Activated T-cell treated with anti-CD3 and anti-CD28 coated beads for 4 hours (primary cell): ENCODE data around the gene GUCY2F.

ENCODE experiments used
- DNase-seq: peaks from one replicate; pipeline ENCODE4 v3.0.0-alpha.2; 2020

Gene GUCY2F

DNA sequence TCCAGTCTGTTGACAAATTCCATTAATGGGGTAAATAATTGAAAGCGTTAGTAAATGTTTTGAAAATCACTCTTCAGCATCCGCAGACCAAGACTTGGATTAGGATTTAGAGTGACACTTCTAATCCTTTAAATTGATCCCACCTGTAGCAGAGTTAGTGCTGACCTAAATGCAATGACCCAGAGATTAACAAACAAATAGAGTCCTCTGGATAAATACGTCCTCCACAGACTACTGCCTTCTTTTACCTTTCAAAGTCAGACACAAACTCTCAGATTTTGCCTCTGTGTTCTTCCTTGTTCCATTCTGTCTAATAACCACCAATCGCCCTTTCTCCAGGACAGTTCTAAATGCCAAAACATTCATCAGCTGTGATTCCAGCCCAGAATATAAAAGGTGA, at the start of gene GUCY2F:
GUCY2F (minus strand) TSS at position 101 of the 400 bp plus-strand sequence. CDS start 6,150 bp downstream, outside the sequence.
- DNase-seq, result no peak

DNA sequence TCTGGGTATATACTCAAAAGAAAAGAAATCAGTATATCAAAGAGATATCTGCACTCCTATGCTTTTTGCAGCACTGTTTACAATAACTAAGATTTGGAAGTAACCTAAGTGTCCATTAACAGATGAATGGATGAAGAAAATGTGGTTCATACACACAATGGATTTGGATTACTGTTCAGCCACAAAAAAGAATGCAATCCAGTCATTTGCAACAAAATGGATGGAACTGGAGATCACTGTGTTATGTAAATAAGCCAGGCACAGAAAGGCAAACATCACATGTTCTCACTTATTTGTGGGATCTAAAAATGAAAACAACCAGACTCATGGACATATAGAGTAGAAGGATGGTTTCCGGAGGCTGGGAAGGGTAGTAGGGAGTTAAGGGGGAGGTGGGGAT, 37.1 kb upstream of the GUCY2F start:
- no peak for DNase-seq

DNA sequence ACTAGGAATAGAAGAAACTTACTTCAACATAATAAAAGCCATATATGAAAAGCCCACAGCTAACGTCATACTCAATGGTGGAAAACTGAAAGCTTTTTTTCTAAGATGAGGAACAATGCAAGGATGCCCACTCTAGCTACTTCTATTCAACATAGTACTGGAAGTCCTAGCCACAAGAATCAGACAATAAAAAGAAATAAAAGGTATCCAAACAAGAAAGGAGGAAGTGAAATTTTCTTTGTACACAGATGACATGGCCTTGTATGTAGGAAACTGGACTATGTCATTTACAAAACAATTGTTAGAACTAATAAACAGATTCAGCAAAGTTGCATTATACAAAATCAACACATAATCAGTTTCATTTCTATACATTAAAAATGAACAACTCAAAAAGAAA, 29.2 kb upstream of the GUCY2F start:
- no peak for DNase-seq

DNA sequence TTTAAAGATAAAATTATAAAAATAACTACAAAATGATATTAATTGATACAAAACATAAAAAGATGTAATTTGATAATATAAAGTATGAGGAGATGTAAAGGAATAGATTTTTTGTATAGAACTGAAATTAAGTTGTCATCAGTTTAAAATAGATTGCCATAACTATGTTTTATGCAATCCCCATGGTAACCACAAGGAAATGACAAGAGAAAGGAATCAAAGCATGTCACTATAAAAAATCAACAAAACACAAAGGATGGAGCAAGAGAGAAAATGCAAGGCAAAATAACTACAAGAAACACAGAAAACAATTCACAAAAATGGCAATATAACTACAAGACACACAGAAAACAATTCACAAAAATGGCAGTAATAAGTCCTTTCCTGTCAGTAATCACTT, 27.0 kb upstream of the GUCY2F start:
- DNase-seq, result no peak

DNA sequence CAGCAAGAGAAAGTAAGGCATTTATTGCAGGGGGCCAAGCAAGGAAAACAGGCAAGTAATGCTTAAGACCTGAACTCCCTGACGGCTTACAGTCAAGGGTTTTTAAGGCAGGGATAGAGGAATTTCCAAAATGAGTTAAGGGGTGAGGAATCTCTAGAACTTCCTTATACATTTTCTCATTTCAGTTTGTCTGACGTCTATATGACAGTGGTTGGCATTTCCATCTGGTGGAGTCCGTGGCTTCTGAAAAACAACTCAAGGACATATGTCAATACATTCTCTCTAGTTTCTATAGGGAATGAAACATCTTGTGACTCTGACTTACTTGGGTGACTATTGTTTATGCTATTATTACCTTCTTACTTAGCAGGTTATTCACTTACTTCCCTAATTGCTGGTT, 19.3 kb upstream of the GUCY2F start:
- DNase-seq, result no peak

DNA sequence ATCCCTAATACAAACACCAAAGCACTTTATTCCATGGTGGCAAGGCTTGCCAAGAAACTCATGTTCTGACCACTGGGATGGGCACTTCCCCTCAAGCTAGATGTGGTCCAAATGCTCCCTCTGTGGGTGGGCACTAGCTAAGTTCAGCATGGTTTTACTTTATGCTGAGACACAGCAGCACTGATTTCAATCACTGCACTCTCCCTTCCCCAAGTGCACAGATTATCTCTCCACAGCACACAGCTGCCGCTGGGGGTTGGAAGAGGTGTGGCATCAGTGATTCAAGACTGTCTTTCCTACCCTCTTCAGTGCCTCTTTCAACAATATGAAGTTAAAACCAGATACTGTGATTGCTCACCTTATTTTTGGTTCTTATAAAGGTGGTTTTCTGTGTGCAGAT, 16.5 kb upstream of the GUCY2F start:
- no peak for DNase-seq

DNA sequence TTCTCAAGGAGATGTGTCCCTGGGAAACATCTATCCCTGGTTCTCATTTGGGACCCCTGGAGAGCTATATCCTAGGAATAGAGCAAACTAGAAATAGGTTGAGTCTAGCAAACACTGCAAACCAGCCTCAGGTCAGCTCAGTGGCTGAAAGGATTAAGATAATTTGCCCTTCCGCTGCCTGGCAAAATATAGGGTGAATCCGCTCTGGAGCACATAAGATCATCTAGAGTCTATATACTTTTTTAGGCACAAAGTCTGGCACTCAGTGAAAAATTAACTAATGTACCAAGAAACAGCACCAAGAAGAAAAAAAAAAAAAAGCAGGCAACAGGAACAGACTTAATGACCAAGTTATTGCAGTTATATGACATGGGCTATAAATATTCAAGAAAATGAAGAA, 7.3 kb upstream of the GUCY2F start:
- DNase-seq, result no peak

DNA sequence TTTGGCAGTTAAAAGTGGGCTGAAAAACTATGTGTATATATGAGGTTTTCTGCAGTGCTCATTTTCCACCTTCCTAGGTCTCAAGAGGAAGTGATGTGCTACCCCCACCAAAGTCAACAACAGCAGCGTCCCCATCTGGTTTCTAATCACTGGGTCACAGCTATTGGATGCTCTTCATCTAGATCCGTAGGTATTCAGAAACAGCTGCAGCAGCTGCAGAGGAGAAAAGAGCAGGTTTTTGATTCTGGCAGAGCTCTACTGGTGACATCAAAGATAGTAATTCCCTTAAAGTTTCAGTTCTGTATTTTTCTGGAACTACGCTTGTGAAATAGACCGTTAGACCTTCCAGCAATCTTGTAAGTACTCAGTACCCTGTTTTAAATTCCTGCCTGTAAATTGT, 5.8 kb upstream of the GUCY2F start:
- DNase-seq, result no peak

DNA sequence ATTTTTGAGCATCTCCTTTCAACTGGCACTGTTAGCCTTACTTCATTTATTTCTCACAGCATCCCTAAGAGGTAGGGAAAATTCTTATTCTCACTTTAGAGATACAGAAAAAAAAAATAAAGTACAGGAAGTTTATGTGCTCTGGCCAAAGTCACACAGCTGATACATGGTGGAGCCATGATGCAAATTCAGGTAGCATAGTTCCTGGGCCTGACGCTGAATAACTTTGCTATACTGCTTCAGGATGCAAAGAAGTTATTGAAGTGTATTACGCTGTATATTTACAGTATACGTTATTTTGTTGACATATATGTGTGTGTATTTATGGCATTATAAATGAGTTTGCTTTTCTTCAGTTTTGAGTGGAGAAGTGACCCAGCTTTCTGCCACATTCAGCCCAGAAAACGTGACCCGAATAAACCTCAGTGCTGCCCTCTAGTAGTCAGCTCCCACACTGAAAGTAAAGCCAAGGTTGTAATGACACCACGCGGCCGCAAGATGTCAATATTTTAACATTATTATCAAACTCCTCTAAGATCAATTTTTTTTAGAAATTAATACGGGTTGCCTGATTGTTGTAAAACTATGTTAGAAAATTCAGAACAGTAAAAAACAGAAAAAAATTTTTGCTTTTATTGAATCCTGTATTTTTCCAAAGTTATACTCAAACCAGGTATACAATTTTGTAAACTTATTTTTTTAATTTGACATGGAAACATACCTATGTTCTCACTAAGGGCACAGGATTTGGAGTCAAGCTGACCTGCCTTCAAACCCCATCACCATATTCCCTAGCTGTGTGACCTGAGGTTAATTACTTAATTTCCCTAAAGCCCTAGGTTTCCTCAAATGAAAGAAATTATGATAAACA, 3.8 kb upstream of the GUCY2F start:
- DNase-seq, result peak; percentile 38

DNA sequence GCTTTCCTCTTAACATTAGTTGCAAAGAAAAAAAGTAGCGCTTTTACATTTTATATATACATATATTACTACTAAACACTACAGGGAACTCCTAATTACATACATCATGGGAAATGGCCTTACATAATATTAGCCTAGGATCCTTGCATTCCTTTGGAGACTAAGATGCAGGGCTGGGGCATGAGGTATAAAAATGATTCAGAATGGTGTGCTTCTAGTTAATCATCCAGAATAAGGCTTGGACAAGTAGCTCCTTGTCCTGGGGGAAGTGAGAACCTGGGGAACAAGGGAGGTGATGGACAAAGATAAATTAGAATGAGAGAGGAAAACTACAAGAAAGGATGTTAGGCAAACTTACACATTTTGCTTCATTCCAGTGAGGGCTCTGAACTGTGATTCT, 3.0 kb upstream of the GUCY2F start:
- no peak for DNase-seq

DNA sequence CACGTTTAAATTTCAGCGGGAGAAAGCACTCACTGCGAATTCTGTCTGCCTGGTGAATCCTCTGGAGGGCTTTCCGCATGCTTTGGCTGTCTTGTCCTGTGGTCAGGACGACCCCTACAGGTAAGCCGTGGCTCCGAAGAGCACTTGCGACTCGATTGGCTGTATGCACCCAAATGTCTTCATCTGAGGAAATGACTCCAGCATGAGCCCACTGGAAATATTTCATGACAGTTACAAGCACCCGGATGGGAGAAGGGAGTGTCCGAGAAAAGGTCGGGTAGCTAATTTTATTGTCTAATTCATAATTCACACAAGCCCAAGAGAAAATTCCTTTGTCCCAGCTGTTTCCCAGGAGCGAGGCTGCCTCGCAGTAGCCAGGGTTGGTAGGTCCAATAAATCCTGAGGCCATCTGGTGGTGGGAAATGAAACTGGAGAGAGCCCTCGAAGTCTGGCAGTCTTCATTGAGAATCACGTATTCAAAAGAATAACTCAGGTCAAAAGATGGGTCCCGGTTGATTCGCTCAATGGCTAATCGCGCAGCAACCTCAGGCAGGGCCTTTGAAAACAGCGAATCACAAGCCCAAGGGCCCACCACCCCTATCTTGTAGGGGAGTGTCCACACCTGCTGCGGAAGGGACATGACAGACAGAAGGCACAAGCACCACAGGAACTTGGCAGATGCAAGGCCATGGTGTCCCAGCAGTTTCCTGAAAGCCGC, 6.6 kb downstream of the GUCY2F start:
- no peak for DNase-seq

DNA sequence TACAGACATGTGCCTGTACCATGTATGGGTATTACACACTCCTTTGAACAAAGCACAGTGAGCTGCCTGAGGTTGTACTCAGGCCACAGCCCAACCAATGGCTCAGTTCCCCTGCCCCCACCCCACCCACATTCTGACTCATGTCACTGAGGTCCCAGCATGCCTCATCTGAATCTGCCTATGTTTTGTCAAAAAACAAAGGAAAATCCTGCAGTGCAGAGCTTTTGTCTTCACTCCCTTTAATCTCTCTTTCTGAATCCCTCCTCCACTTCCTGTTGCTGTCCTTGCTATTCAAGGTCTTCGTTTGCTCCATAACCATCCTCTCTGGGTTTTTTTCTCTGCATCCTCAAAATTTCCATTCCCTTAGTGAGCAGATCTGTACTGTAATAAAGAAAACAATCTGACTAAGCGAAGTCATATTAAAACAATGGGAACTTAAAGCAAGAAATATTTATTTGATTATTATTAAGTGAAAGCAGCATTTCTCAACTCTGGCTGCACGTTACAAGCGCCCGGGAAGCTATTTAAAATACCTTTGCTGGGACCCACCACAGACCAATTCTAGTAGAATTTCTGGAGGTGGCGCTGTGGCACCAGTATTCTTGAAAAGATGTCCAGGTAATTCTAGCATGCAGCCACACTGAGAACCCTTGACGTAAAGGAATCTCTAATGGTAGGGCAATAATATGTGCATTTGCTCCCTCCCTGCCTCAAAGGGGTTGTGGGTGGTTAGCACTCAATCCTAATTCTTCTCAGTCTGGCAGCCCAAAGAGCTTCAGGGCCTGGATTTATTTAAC, 8.7 kb downstream of the GUCY2F start:
- no peak for DNase-seq

DNA sequence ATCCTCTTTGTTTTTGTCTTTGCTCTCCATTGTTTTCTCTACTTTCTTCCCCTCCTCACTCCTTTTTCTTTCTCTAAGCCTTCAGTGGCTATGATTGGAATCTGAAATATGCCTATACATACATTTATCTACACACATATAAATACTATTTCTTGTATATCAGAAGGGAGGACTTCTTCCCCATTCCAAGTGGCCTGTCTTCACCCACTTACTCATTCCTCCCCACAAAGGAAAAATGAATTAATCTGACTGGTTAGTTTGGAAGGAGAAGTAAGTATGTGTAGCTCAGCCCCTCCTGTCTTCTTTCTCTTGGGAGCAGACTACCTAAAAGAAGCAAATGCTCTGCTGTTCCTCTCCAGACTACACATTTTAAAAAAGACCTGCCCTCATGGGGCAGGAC, 17.7 kb downstream of the GUCY2F start:
- no peak for DNase-seq

DNA sequence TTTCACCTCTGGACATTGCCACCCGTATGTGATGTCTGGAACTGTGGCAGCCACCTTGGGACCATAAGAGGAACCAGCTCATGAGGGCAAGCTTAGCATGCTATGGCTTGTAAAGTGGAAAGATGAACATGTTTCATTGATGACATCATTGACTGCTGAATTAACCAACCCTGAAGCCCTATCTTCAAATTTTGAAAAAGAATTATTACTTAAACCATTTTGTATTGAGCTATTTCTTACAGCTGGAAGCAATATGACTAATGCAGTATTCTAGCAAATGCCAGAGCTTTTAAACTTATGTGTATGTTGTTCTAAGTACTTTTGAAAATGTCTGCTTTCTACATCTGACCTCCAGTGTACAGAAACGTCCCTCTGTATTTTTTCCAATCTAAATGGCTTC, 18.1 kb downstream of the GUCY2F start:
- no peak for DNase-seq

DNA sequence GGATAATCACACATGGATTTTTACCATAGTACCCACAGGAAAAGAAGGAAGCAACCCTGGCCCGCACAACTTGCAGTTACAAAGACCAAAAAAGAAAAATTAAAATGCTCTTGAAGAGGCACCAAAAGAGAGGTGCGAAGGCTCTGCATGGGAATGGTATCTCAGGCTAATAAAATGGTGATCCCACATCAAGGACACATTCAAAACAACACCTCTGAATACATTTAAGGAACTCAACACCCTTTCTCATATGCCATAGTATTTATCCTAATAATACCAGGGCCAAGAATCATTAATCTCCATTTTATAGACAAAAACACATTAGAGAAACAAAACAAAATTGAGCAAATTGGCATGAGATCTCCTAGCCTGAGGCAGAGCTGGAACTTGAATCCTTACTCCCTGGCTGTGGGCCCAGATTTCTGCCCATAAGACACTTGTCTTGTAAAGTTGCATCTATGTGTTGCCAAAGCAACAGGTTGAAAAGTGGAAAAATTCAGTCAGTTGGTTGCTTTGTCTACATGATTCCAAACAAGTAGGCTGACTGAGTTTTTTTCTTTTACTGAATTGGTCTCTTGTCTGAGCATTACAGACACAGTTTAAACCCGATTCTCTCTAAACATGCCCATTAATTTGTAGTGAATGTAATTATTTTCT, 33.5 kb downstream of the GUCY2F start:
- DNase-seq, result no peak

DNA sequence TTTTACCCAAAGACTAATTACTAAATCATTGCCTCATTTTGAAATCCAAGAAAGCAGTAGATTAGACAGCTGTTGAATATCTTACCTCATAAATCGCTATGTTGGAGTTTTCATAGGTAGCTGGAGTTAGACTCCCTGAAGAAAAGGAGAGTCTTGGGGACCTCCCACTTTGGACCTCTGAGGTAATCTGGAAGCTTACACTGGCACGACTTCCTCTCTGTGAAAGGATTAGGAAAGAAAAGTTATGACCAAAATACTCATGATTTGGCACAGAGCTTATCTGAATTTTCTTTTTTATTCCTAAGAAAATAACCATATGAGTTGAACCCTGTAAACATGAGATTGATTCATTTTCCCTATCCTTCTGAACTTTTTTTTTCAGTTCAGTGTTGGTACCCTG, 40.6 kb downstream of the GUCY2F start:
- DNase-seq, result no peak

DNA sequence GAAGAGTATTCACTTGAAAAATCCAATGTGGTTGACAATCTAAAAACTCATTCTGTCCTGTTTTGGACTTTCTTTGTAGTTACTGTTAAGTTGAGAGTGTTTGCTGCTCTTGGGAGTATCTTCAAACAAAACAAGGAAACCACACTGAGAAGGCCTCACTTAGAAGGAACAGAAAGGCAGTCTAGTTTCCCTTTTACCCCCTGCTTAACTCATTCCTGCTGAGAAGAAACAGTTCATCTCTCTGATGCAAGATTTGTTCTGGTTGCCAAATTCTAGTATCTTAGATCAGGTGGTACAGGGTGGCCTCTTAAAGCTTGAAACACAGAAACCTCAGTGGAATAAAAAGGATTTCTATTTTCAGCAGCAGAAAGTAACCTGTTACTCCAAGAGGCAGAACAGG, 41.4 kb downstream of the GUCY2F start:
- no peak for DNase-seq

DNA sequence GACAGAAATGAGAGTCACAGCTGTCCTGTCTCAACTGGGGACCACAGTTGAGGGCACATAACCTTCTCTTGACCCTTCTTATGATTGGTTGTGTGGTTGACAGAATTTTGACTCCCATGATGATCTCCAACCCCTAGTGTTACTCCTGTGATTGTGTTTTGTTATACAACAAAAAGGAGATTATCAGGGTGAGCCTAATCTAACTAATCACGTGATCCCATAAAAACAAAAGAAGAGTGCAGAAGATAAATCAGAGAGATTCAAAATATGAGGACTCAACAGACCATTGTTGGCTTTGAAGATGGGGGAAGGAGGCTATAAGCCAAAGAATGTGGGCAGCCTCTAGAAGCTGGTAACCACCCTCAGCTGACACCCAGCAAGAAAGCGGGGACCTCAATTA, 72.7 kb downstream of the GUCY2F start:
- no peak for DNase-seq

DNA sequence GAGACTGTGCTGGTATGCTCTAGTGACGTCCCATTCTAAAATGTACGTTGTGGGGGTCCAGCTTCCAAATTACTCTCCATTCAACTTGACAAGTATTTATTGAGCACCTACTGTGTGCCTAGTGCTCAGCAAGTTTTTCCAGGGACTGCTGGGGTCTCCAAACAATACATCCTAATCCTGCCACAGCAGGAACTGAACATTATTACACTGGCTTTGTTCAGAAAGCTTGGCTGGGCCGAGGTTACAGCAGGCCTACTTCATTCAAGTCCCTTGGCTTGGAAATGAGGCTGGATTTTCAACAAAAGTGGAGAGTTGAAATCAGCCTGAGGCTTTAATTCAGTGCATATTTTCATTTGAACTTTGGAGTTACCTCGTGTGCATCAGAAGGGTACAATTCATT, 78.0 kb downstream of the GUCY2F start:
- no peak for DNase-seq

DNA sequence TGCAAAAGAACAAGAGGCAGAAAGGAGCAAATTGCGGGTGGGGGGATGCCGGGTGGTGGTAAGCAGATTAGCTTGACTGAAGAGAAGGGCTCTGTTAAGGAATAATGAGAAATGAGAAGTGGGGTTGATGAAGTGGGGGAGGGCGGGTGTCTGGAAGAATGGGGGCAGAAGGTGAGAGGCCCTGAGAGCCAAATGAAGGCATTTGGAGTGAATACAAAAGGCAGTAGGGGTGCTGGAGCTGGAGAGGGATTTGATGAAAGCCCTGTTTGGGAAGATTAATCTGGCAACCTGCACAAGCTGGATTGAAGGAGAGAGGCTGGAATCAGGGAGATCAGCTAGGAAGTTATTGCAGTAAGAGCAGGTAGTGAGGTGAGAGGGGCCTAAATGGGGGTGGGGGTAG, 82.1 kb downstream of the GUCY2F start:
- DNase-seq, result no peak

DNA sequence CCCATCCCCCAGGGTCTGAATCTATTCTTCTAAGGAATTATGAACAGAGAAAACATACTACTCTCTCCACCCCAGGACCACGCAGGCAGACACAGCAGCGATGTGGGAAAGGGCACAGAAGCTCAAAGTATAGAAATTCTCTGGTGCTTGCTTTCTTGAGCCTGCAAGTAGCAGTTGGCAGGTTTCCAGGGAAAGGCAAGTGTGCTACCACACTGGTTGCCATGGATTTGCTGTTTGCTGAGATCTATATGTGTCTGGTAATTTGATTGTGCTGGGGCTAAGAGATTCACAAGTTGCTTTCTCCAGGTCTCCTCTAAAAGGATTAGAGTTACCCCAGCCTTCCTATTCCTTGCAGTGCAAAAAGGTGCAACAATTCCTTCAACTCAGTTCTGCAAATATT, 83.1 kb downstream of the GUCY2F start:
- DNase-seq, result no peak

DNA sequence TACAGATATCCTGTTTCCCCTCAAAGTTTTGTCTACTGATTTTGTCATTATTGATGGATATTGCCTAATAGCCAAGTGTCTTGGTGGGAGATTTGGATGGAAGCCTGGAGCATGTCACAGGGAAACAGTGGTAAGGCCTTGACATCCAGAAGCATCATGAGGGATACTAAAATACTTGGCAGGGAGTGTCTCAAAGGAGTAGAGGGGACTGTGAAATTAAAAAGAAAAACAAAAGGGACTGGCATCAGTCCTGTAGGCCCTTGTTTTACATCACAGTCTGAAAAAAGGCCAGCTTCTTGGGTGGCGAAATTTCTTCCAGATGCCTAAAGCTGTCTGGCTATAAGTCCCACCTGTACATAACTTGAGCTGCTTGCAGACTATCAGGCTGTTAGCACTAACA, 83.8 kb downstream of the GUCY2F start:
- no peak for DNase-seq

DNA sequence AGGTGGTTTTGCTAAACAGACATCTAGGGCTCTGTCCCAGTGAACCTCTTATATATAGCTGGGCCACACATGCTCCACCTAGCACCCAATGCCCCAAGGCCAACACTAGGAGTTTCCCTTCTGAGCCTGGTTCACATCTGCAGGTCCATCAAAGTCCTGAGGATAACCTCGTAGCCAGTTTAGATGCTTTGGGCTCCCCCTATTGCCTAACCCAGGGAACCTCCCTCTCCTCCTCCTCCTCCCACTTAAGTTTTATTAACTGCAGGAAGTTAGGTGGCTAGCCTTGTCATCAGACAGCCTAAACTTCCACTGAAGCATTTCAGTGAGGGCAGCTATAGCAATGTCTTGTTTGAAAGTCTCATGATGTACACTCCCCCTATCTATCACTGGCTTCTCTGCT, 88.0 kb downstream of the GUCY2F start:
- DNase-seq, result no peak
